OCI-LY3 (cell line): ENCODE results near the gene TRIM8.

ENCODE experiments used
- EZH2phosphoT487 ChIP-seq: fragments of 200-600 bp; shearing (Covaris generic); IDR thresholded peaks from 2 replicates; pipeline ENCODE4 v1.6.1; 2018; ENCODE audit warnings: antibody characterized with exemption, mixed run types, low read depth
- TF ChIP-seq, protein P1 (sequence below): fragments of 200-600, 300-600 bp; sonication (generic); IDR thresholded peaks from 2 replicates; pipeline ENCODE4 v1.5.1; 2014; ENCODE audit warnings: antibody characterized with exemption, low read length, low read depth

DNA sequence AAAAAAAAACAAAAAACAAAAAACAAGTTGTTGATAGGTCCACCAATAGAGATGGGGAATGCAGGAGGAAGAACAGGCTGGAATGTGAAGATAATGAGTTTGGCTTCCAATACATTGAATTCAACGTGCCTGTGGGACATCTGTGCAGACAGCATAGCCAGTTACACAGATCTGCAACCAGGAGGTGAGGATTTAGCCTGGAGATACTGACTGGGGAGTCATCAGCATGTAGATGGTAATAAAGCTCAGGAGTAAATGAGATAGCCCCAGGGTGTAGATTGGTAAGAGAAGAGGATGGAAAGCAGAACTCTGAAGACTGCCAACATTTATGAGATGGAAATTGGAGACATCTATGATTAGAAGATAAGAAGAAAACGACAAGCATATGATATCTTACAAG, 4.7 kb upstream of the TRIM8 start:
- TF ChIP-seq, protein P1, sequence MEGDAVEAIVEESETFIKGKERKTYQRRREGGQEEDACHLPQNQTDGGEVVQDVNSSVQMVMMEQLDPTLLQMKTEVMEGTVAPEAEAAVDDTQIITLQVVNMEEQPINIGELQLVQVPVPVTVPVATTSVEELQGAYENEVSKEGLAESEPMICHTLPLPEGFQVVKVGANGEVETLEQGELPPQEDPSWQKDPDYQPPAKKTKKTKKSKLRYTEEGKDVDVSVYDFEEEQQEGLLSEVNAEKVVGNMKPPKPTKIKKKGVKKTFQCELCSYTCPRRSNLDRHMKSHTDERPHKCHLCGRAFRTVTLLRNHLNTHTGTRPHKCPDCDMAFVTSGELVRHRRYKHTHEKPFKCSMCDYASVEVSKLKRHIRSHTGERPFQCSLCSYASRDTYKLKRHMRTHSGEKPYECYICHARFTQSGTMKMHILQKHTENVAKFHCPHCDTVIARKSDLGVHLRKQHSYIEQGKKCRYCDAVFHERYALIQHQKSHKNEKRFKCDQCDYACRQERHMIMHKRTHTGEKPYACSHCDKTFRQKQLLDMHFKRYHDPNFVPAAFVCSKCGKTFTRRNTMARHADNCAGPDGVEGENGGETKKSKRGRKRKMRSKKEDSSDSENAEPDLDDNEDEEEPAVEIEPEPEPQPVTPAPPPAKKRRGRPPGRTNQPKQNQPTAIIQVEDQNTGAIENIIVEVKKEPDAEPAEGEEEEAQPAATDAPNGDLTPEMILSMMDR = no peak
- no peak for TF ChIP-seq EZH2phosphoT487
